Lung (tissue), 12 donors: ENCODE data around the gene CLTA. TPM values are rescaled to one million over a fixed set of nuclear protein-coding genes. Genes with fewer than 3 reads are reported as not detected.

Source experiments
- ATAC-seq: fragments of 200-7000 bp; cut with Tn5 transposase; one replicate; pipeline ENCODE4 v1.9.1; 2020; ENCODE audit warnings: moderate number of reproducible peaks; ENCODE audit not compliant: insufficient read depth, low FRiP score
- DNase-seq, 3 donors: peaks; one replicate each; pipeline ENCODE4 v3.0.0-alpha.2; 2013 to 2017
- H3K27ac ChIP-seq, 2 donors: one replicate each; pipeline ENCODE4 v1.5.1; 2013; ENCODE audit warnings: mild to moderate bottlenecking in 2 of 2, moderate library complexity in 2 of 2, control low read depth in 1 of 2, inconsistent platforms in 1 of 2, low read depth in 1 of 2, low read length in 1 of 2
- H3K27me3 ChIP-seq, 3 donors: one replicate each; pipeline ENCODE4 v1.5.1; 2013; ENCODE audit warnings: low read length in 2 of 3; ENCODE audit not compliant: control insufficient read depth in 3 of 3, insufficient read depth in 3 of 3
- H3K36me3 ChIP-seq, 4 donors: one replicate each; pipeline ENCODE4 v1.5.1; 2013; ENCODE audit warnings: low read length in 4 of 4, mild to moderate bottlenecking in 1 of 4, moderate library complexity in 1 of 4; ENCODE audit not compliant: control insufficient read depth in 4 of 4, insufficient read depth in 4 of 4
- H3K4me1 ChIP-seq, 5 donors: one replicate each; pipeline ENCODE4 v1.5.1; 2013; ENCODE audit warnings: low read length in 5 of 5, mild to moderate bottlenecking in 2 of 5, moderate library complexity in 1 of 5; ENCODE audit not compliant: control insufficient read depth in 5 of 5, insufficient read depth in 5 of 5
- H3K4me3 ChIP-seq: one replicate; pipeline ENCODE4 v1.5.1; 2013; ENCODE audit warnings: mild to moderate bottlenecking, control low read depth, moderate library complexity
- H3K9ac ChIP-seq, 2 donors: one replicate each; pipeline ENCODE4 v1.5.1; 2013; ENCODE audit warnings: low read length in 2 of 2, control low read depth in 1 of 2; ENCODE audit not compliant: insufficient read depth in 1 of 2
- H3K9me3 ChIP-seq, 4 donors: one replicate each; pipeline ENCODE4 v1.5.1; 2013; ENCODE audit warnings: low read length in 3 of 4, mild to moderate bottlenecking in 1 of 4, moderate library complexity in 1 of 4; ENCODE audit not compliant: control insufficient read depth in 4 of 4, insufficient read depth in 3 of 4
- CTCF ChIP-seq: IDR thresholded peaks from 2 replicates; pipeline ENCODE4 v1.5.1; 2012; ENCODE audit warnings: mild to moderate bottlenecking; ENCODE audit errors: control extremely low read depth, extremely low read depth
- WGBS, 2 donors: extraction: QIAGEN DNeasy Blood & Tissue Kit; methylation state at CpG; one replicate each; pipeline ENCODE4 v1.1.7; 2013; 5-methylcytosine and 5-hydroxymethylcytosine counted together
- polyA plus RNA-seq, 2 donors: library from polyadenylated mRNA; stranded (reverse); fragments of 200-250 nt; gene quantifications; one replicate each; pipeline ENCODE4 v1.2.1, GENCODE V29; 2013
- total RNA-seq, 2 donors: library from RNA; depleted of rRNA in 1 of 2; stranded (reverse); fragments of >200 nt in 1 of 2; gene quantifications; one replicate each; pipeline ENCODE4 v1.2.1, GENCODE V29; 2014 to 2021
- donor health status: control.
- donor health status: control.
- donor health status: Bipolar disorder and iron deficiency.
- donor health status: healthy.
- donor health status: DM: yes; HTN: yes; CAD: no.

The CLTA gene
- total and polyA plus RNA-seq, 4 donors, result 143 to 269 (median 170) TPM

DNA sequence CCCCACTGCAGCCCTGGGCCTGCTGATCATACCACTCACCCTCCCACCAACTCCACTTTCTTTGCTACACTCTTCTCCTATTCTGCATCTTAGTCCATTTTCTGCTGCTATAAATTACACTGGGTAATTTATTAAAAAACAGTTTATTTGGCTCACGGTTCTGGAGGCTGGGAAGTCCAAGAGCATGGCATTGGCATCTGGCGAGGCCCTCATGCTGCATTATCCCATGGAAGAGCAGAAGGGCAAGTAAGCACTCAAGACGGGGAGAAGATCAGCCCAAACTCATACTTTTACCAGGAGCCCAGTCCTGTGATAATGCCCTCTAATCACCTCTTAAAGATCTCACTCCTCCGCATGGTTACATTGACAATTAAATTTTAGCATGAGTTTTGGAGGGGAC lies 44.8 kb upstream of the CLTA start:
- Histone ChIP-seq H3K4me3 (no peak overlapping the region), H3K27ac (no peak overlapping the region), H3K36me3 (peaks cover 0 to 2% (median 0%) of the 10 kb centered on the region in 4 donors), H3K9me3 (peaks cover 0 to 2% (median 0%) of the 10 kb centered on the region in 4 donors), H3K27me3 (no peaks in the 10 kb centered on the region), H3K9ac (no peak overlapping the region), H3K4me1 (peaks cover 0 to 31% (median 5%) of the 10 kb centered on the region in 5 donors)
- ATAC-seq, result no peak
- no peak for DNase-seq
- no peak for TF ChIP-seq CTCF
- 97 to 99% methylated on average over 4 of the region's 4 CpGs for WGBS, 2 donors

- Histone ChIP-seq H3K4me1 (peaks cover 0 to 31% (median 5%) of the 10 kb centered on the region in 5 donors), H3K4me3 (no peak overlapping the region), H3K9ac (no peak overlapping the region), H3K27ac (no peak overlapping the region), H3K27me3 (no peaks in the 10 kb centered on the region), H3K36me3 (peaks cover 0 to 2% (median 0%) of the 10 kb centered on the region in 4 donors), H3K9me3 (peaks cover 0 to 2% (median 0%) of the 10 kb centered on the region in 4 donors)
- TF ChIP-seq CTCF, result no peak
- WGBS, 2 donors, result 96 to 98% methylated on average over 10 of the region's 10 CpGs
- ATAC-seq, result no peak
- DNase-seq, result no peak
These were observed 44.1 kb upstream of the CLTA start for GRCh38 chr9:36146651-36147050.

- Histone ChIP-seq H3K27me3 (no peaks in the 10 kb centered on the region), H3K36me3 (peaks cover 0 to 2% (median 0%) of the 10 kb centered on the region in 4 donors), H3K27ac (peak overlapping the region in 1 of 2 donors; percentile 26), H3K9ac (no peak overlapping the region), H3K9me3 (peaks cover 0 to 2% (median 0%) of the 10 kb centered on the region in 4 donors), H3K4me1 (peaks cover 0 to 24% (median 5%) of the 10 kb centered on the region in 5 donors), H3K4me3 (no peak overlapping the region)
- 89 to 90% methylated on average over 14 of the region's 14 CpGs for WGBS, 2 donors
- ATAC-seq (no peak), DNase-seq (no peak)
- no peak for TF ChIP-seq CTCF
These were observed 43.1 kb upstream of the CLTA start for GRCh38 chr9:36147441-36148175.
